GM18867 (cell line): ENCODE measurements around the gene GFI1.

ENCODE experiments used
- ATAC-seq: cut with Tn5 transposase; IDR thresholded peaks from one replicate; pipeline ENCODE4 v1.9.1; 2021; ENCODE audit warnings: mild to moderate bottlenecking, moderate library complexity; ENCODE audit not compliant: unreplicated experiment

The GFI1 gene

DNA sequence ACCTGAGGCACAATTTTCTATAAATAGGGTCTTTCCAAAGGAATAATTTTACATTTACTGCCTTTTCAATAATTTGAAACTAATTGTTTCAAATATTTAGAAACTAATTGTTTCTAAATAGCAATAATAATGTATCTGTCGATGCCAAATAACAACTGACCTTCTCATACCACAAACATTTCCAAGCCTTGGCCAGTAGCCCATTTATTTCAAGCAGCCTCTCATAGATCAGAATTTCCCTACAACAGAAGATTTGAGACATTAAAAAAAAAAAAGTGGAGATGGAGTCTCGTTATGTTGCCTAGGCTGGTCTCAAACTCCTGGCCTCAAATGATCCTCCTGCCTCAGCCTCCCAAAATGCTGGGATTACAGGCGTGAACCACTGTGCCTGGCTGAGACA is 2.1 kb upstream of the GFI1 start:
- ATAC-seq: no peak

DNA sequence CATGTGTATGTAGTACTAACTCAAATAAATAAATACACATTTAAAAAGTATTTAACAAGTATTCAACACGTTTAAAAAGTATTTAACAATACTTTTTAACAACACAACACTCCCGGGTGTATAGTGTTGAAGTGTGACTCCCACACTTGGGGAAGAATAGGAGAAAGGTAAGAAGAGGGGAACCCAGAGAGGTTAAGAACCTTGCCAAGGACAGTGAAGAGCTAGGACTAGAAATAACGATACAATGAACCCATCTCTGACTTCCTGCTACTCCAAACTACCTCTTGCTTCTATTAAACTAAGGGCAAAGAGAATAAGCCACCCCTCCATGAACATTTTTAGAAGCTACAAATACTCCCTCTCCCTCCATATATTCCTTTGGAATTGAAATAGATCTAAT is 1.7 kb upstream of the GFI1 start:
- no peak for ATAC-seq

DNA sequence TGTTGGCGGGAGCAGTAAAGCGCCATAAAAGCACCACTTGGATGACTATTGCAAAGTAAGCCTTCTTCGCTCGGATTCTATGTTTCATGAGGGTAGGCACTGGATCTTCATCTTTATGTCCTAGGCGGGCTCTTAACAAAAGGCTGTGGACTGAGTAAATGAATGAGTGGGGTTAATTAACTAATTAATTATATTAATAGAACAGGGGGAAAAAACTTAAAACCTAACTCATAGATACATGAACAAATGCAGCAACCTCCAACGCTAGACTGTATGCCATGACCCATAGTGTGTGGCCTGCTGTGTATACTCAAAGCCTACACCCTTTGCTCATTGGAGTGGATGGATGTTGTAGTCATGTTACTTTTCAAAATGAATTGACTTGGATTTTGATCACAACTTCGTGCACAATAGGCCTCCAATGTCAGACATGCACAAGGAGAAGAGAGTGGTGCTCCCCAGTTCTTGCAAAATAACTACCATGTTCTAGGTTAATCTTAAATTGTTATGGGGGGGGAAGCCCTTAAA is 417 bp upstream of the GFI1 start:
- ATAC-seq: no peak

DNA sequence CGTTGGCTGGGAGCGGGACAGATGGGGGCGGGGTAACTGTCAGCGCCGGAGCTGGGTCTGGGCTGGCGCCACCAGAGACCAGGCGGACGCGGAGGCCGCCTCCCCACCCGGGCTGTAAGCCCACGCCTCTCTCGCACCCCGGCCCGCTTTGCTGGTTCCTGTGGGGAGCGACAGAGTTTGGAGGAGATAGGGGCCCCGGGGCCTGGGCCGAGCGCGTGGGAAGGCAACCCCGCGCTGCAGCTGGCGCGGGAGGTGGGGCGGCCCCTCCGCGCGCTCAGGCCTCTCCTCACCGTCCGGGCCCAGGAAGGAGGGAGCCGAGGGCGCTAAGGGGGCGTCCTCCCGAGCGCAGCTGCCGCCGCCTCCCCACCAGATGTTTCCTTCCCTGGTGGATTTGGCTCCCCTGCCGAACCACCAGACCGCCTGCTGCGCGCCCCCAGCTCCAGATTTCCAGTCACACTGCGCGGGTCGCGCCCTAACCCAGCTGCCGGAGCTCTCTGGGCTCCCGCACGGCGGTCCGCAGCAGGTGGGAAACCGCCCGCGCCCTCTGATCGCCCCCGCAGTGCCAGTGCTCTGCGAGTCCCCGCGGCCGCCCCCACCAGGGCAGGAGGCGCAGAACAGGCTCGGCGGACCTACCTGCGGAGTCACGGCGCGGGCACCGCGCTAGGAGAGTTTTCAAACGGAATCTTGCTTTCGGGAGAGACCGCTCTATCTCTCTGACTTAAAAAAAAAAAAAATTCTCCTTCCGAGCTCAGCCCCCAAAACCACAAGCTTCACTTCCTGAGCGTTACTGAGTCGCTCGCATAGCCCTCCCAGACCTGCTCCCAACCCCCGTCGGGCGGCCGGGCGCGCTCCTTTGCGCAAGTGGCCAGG is 1.1 kb downstream of the GFI1 start:
- peak; percentile 59 for ATAC-seq

DNA sequence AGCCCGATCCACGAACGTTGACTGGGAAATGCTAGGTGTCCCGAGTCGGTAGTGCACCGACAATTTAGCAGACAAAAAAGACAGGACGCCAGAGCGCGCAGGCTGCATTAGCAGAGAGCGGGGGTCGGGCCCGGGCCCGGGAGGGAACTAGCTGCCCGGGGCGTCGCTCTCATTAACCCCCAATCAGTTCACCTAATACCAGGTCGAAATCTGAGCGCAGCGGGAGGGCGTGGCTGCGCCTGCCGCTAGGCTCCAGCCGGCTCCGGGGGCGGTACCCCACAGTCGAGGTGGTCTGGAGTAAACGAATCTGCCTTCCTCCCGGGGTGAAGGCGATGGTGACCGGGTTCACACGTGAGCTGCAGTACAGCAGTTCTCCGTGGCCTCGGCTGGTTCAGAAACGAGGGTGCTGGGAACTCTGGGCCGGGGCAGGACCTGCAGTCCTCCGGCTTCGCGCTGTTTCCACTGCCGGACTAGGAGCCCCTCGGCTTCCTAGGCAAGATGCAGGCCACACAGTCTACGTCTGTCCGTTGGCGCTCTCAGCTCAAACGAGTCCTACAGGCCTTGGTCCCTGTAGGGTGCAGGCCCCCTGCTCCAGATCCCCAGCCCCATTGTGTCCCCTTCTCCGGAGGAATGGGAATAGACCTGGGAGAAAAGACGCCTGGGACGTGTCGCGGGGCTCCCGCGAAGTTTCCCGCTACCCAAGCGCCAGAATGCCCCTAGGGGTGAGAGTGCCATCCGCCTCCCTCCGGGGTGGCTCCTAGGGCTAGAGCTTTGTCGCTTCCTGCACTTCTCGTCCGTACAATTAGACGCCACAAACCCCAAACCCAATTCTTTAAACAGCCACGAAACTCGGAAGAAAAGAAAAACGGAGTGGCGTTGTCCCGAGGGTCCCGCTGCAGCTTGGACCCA is 2.0 kb downstream of the GFI1 start:
- peak; percentile 32 for ATAC-seq

- ATAC-seq: peak; percentile 17
Measured at GRCh38 chr1:92483610-92484471, 2.9 kb downstream of the GFI1 start.

DNA sequence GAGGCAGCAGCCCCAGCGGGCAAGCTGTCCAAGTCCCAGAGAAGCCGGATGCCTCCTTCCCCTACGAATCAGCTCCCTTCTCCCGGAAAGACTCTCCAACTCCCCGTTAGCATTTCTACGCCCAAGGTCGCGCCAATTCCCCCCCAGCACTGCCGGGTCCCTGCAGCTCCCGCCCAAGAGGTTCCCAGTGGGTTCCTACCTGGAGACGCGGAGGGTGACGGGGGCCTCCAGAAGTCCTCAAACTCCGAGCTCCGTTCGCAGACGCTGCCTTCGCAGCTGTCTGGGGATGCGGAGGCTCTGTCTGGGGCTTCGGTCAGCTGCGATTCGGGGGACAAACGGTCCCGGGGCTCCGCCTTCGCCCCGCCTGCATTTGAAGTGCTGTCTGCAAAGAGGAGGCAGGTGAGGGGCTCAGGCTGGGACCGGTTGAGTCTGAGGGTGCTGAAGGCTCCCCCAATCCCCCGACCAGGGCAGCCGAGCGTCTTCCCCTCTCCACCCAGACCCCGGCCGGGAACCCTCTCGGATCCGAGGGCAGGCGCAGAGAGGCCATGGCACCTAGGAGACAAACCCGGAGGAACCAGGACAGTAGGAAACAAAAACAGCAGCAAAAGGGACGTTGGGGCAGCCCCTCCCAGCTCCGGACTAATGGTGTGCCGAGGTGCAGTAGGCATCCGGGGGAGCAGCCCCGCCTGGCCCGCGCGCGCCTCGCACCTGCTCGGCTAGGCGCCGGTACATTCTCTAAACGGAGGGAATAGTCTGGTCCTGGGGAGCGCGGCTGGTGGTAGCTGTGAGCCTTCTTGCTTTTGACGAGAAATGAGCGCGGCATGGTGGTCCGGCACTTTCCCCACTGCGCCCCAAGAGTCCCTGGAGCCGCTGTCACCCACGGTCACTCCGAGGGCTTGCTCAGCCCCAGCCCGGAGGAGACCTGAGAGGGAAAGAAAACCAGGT is 3.8 kb downstream of the GFI1 start:
- peak; percentile 3 for ATAC-seq

DNA sequence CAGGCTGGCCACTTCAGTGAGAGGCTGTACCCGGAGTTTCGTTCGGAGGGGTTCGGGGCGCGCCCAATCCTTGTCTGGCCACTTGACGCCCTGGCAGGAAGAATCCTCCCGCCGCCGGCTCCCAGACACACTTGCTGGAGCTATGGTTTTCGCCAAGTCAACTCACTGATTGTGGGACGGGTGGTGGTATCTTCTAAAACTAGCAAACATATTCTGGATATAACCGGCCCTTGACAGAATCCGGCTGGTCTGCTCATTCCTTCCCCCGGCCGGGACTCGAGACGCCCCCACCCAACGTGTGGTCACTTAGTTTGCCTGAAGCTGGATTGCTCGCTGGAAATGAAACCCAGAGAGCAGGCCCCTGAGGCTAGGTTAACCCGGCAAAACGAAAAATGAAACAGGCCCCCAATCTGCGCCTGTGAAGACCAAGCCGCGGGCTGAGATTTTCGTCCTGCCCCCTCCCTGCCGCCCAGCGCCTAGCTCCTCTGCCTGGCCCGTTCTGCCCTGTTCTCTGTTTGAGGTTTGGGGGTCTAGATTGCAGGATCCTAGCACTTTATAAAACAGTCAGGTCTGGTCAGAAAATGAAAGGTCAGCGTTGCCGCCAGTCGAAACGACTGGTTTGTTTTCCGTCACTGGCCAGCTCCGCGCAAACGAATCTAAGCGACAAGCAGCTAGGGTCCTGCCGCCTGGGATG is 4.6 kb downstream of the GFI1 start:
- no peak for ATAC-seq

- ATAC-seq: no peak
Measured at GRCh38 chr1:92481599-92481925, 5.2 kb downstream of the GFI1 start.

GRCh38 chr1:92480813-92481598 is 5.7 kb downstream of the GFI1 start:
- ATAC-seq: no peak

DNA sequence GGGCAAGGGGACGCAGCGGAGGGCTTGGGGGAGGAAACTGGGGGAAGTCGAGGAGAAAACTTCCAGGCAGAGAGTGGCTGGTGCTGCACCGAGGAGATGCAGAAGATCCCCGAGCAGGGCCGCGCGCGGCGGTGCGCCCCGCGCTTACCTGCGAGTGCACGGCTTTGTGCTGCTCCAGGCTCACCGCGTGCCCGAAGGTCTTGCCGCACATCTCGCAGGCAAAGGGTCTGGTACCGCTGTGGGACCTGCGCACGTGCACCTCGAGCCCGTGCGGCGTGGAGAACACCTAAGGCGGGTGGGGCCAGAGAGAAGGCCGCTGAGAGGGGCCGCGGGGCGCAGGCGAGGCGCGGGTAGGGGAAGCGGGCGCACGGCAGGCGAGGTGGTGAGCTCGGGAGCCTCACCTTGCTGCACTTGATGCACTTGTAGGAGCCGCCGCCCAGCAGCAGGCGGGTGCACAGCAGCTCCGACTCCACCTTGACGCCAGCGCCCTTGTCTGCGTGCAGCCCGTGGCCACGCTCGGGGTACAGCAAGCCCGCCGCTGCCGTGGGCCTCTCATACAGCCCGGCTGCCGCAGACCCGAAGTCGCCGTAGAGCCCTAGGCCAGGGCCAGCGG is 6.4 kb downstream of the GFI1 start:
- no peak for ATAC-seq

DNA sequence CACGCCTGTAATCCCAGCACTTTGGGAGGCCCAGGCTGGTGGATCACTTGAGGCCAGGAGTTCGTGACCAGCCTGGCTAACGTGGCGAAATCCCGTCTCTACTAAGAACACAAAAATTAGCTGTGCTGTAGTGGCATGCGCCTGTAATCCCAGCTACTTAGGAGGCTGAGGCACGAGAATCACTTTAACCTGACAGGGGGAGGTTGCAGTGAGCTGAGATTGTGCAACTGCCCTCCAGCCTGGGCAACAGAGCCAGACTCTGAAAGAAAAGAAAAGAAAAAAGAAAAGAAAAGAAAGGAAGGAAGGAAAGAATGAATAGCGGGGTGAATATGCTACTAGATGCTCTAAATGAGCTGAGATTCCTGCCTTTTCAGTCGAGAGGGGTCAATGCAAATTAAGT is 7.1 kb downstream of the GFI1 start:
- no peak for ATAC-seq

DNA sequence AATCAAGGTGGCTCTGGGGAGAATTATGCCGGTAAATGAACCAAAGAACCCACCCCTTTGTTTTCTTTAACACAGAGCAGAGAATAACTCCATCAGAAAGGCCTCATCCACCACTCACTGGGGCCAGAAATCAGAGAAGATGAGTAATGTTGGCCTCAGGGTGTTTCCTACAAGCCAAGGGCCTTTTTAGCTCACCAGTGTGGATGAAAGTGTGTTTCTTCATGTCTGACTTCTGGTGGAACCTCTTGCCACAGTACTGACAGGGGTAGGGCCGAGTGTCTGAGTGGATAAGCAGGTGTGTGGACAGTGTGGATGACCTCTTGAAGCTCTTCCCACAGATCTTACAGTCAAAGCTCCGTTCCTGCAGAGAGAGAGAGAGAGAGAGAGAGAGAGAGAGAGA is 8.3 kb downstream of the GFI1 start:
- no peak for ATAC-seq

DNA sequence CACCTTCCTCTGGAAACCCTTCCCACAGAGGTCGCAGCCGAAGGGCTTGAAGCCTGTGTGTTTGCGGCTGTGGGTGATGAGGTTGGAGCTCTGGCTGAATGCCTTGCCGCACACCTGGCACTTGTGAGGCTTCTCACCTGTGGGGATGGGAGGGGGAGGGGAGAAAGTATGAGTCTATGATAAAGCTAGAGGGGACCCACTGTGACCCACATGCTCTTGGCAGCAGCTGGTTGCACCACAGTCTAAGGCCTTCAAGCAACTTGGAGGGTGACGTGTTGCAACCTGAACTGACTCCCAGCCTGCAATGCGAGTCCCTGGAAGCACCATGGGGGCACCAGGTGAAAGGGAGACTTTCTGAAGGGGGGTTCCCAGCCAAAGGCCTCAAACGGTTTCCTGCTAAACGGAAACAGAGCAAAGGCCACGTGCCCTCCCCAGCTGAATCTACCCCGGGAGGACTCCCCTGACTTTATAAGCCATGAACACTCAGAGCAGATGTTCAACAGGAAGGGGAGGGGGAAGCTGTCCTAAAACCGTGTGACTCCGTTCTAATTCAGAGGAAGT is 10.6 kb downstream of the GFI1 start:
- ATAC-seq: no peak

- ATAC-seq: no peak
Measured at GRCh38 chr1:92475029-92475428, 11.7 kb downstream of the GFI1 start.

- peak; percentile 80 for ATAC-seq
Measured at GRCh38 chr1:92473781-92474495, 12.8 kb downstream of the GFI1 start.

GRCh38 chr1:92470216-92470615 is 16.5 kb downstream of the GFI1 start:
- ATAC-seq: no peak
